ENCODE results near the gene TIMM17B. TPM values are rescaled to one million over a fixed set of nuclear protein-coding genes. Genes with fewer than 3 reads are reported as not detected.

The TIMM17B gene
- total and polyA plus RNA-seq, 2 of the 8 experiments (the other 6 are each of a cell fraction or from before 2014, with no cell fraction given): 77.8 to 246 TPM

DNA sequence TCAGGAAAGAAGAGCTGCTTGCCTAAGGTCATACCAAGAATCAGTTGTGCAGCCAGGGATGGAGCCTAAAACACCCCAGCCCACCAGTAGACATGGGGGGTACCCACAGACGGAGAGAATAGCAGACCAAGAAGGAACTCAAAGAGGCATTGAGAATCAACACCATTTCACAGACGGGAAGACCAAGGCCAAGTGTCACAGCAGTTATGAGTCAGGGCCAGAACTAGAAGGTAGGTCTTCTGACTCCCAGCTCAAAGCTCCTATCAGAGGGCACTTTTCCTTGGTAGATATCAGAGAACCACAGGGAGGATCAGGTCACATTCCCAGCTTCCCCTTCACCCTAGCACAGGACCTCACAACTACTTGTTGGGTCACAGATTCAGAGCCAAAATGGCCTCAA, 45.3 kb upstream of the TIMM17B start:
- peaks cover 0 to 66% of the 10 kb centered on the region in 2 experiments; a peak in 2 of 4 replicates for H3K79me2 ChIP-seq (ENCODE audit: control insufficient read depth in 1 of 2, insufficient read depth in 2 of 2, low read length in 2 of 2)
- no peak overlapping the region for H2AK5ac ChIP-seq (ENCODE audit: low read depth, low read length)
- H3K27ac ChIP-seq (ENCODE audit: low read depth, low read length): no peak overlapping the region
- WGBS, 2 experiments (ENCODE audit: extremely low coverage in 1 of 2, insufficient coverage in 1 of 2, insufficient read length in 1 of 2, insufficient replicate concordance in 2 of 2, low coverage in 1 of 2, low lambda C conversion rate in 2 of 2, missing lambda C conversion rate in 1 of 2): 100% methylated on average over 2 of the region's 2 CpGs; no CpG with 5 or more reads in 1 of the 2 experiments
- no peak overlapping the region for H4K5ac ChIP-seq (ENCODE audit: insufficient read length, low read depth, low read length)
- H3K4me1 ChIP-seq (replicated peaks in 1 of 4; ENCODE audit: control insufficient read depth in 3 of 4, insufficient read depth in 4 of 4, low read length in 3 of 4): peaks cover 0 to 3% (median 0%) of the 10 kb centered on the region in 4 experiments; a peak in 2 of 7 replicates
- no peak overlapping the region for H2BK120ac ChIP-seq (replicated peaks; ENCODE audit: low read depth, low read length)
- no peak overlapping the region for H2BK15ac ChIP-seq (ENCODE audit: low read length)
- H3K9me3 ChIP-seq (ENCODE audit: insufficient read depth in 2 of 2, low read depth in 1 of 2, low read length in 1 of 2): no peaks in the 10 kb centered on the region
- no peak overlapping the region for H3K4me3 ChIP-seq (ENCODE audit: extremely low read depth in 1 of 4, insufficient read depth in 2 of 4, low read depth in 3 of 4, low read length in 4 of 4)
- no peak overlapping the region for H2BK5ac ChIP-seq (ENCODE audit: low read depth, low read length)
- no peak overlapping the region for H3K56ac ChIP-seq (replicated peaks; ENCODE audit: insufficient read length, low read depth, low read length)
- H4K20me1 ChIP-seq (replicated peaks in 1 of 2; ENCODE audit: control insufficient read depth in 1 of 2, insufficient read depth in 2 of 2, low read length in 2 of 2): peaks cover 0 to 11% of the 10 kb centered on the region in 2 experiments
- H2AFZ ChIP-seq (ENCODE audit: low read length): no peak overlapping the region
- H3K4me2 ChIP-seq (ENCODE audit: insufficient read depth in 1 of 2, low read depth in 2 of 2, low read length in 2 of 2): no peak overlapping the region
- no peaks in the 10 kb centered on the region for H3K27me3 ChIP-seq (replicated peaks in 1 of 4; ENCODE audit: control insufficient read depth in 3 of 4, extremely low read depth in 1 of 4, insufficient read depth in 3 of 4, low read length in 3 of 4)
- H3K4ac ChIP-seq (replicated peaks; ENCODE audit: insufficient read length, low read depth, low read length): no peak overlapping the region
- H4K91ac ChIP-seq (replicated peaks; ENCODE audit: insufficient read length, low read length): no peak overlapping the region
- no peaks in the 10 kb centered on the region; the same call in 1 of the 2 replicates for H3K23me2 ChIP-seq (ENCODE audit: low read depth, low read length)
- FAIRE-seq: no peak
- POLR2A ChIA-PET (ENCODE audit: partially characterized antibody): interaction anchor here (1.3 to 21.5 kb wide), 3 partner anchors 8 to 28 kb away, joined by 4 to 572 read pairs (median 6); partner anchors contain the start of genes PIM2 and SLC35A2
- no peaks in the 10 kb centered on the region for H3K79me1 ChIP-seq (ENCODE audit: low read depth, low read length)
- no peak overlapping the region for H3K14ac ChIP-seq (ENCODE audit: insufficient read length)
- no peak overlapping the region for H2BK12ac ChIP-seq (ENCODE audit: low read depth, low read length)
- H3K36me3 ChIP-seq (ENCODE audit: control insufficient read depth in 2 of 4, insufficient read depth in 4 of 4, low read length in 3 of 4): peaks cover 0 to 6% (median 0%) of the 10 kb centered on the region in 4 experiments; a peak in 3 of 8 replicates
- H3K23ac ChIP-seq (ENCODE audit: insufficient read length): no peak overlapping the region
- no peak overlapping the region for H3K9ac ChIP-seq (replicated peaks in 1 of 4; ENCODE audit: extremely low read depth in 1 of 4, low read depth in 3 of 4, low read length in 3 of 4)
- CTCF ChIA-PET (ENCODE audit: partially characterized antibody): interaction anchor here (1.1 to 1.7 kb wide), 2 partner anchors 36 to 51 kb away, joined by 3 read pairs; no protein-coding TSS in a partner anchor
- no peak for DNase-seq (ENCODE audit: low read depth in 1 of 2, low spot score in 2 of 2)
- no peak overlapping the region for H4K8ac ChIP-seq (ENCODE audit: extremely low read depth, insufficient read depth, low read length)
- no peak overlapping the region for H2BK20ac ChIP-seq (ENCODE audit: low read length)
- H3K18ac ChIP-seq (ENCODE audit: extremely low read depth, low read length): no peak overlapping the region
- TF ChIP-seq YY1 (IDR thresholded peaks at IDR 0.05; ENCODE audit: low read depth, low read length) (no peak), SIN3A (conservative IDR thresholded peaks at IDR 0.05 in 1 of 2, IDR thresholded peaks at IDR 0.05 in 1 of 2; ENCODE audit: low read depth in 1 of 2, low read length in 2 of 2) (no peak), SP2 (IDR thresholded peaks at IDR 0.05; ENCODE audit: low read length) (no peak), SP1 (IDR thresholded peaks at IDR 0.05; ENCODE audit: low read depth, low read length) (no peak), TAF7 (optimal IDR thresholded peaks at IDR 0.05; ENCODE audit: borderline replicate concordance, low read depth, low read length) (no peak), GABPA (IDR thresholded peaks at IDR 0.05; ENCODE audit: borderline replicate concordance, insufficient read depth, low read length) (no peak), MAFK (IDR thresholded peaks at IDR 0.05; ENCODE audit: low read depth, low read length) (no peak), TCF12 (IDR thresholded peaks at IDR 0.05; ENCODE audit: low read depth, low read length) (no peak), HDAC2 (IDR thresholded peaks at IDR 0.05; ENCODE audit: borderline replicate concordance in 1 of 2, low read depth in 2 of 2, low read length in 2 of 2) (no peak), SRF (IDR thresholded peaks at IDR 0.05; ENCODE audit: low read depth, low read length) (no peak), GTF2F1 (IDR thresholded peaks at IDR 0.05; ENCODE audit: borderline replicate concordance, low read depth, low read length) (no peak), ZNF274 (IDR thresholded peaks at IDR 0.05; ENCODE audit: borderline replicate concordance, extremely low read depth, low read length) (no peak), PHF8 (conservative IDR thresholded peaks at IDR 0.05; ENCODE audit: low read depth, low read length) (no peak), SUZ12 (IDR thresholded peaks at IDR 0.05; ENCODE audit: low read length) (no peak)
